Astrocyte (in vitro differentiated cells and primary cell): ENCODE measurements around the gene REEP6. TPM values are rescaled to one million over a fixed set of nuclear protein-coding genes. Genes with fewer than 3 reads are reported as not detected.
"Not testable (repeated sequence)": the region's sequence is repeated elsewhere in the genome, so short reads cannot be mapped to it uniquely, and the experiment has no call there.

Source experiments
- DNase-seq: peaks from one replicate; pipeline ENCODE4 v3.0.0-alpha.2; 2010; ENCODE audit warnings: low read depth
- FAIRE-seq: peaks from 2 replicates; lab custom pipeline; 2011; peaks lifted over from hg19 to GRCh38; lab: Jason Lieb, UNC
- H2AFZ ChIP-seq: 2 replicates; pipeline ENCODE4 v1.6.0; 2012; ENCODE audit warnings: low read depth, low read length, inconsistent platforms
- H3K27ac ChIP-seq: 2 replicates; pipeline ENCODE4 v1.5.1; 2011; ENCODE audit warnings: low read depth, low read length, inconsistent platforms
- H3K27me3 ChIP-seq: 2 replicates; pipeline ENCODE4 v1.6.0; 2011; ENCODE audit warnings: low read length, inconsistent platforms; ENCODE audit not compliant: insufficient read depth
- H3K36me3 ChIP-seq: 2 replicates; pipeline ENCODE4 v1.5.1; 2011; ENCODE audit warnings: low read length, inconsistent platforms; ENCODE audit not compliant: insufficient read depth
- H3K4me1 ChIP-seq: 2 replicates; pipeline ENCODE4 v1.5.1; 2011; ENCODE audit warnings: low read length, inconsistent platforms; ENCODE audit not compliant: insufficient read depth
- H3K4me2 ChIP-seq: 2 replicates; pipeline ENCODE4 v1.6.0; 2012; ENCODE audit warnings: low read length, inconsistent platforms
- H3K4me3 ChIP-seq: 2 replicates; pipeline ENCODE4 v1.5.1; 2011; ENCODE audit warnings: low read depth, mild to moderate bottlenecking, low read length, inconsistent platforms; ENCODE audit not compliant: insufficient read depth
- H3K79me2 ChIP-seq: 2 replicates; pipeline ENCODE4 v1.6.0; 2012; ENCODE audit warnings: mild to moderate bottlenecking, low read length, inconsistent platforms; ENCODE audit not compliant: insufficient read depth
- H3K9ac ChIP-seq: 2 replicates; pipeline ENCODE4 v1.6.0; 2012; ENCODE audit warnings: mild to moderate bottlenecking, low read length, inconsistent platforms
- H3K9me3 ChIP-seq: 2 replicates; pipeline ENCODE4 v1.5.1; 2012; ENCODE audit warnings: low read depth, mild to moderate bottlenecking, low read length, inconsistent platforms; ENCODE audit not compliant: insufficient read depth
- H4K20me1 ChIP-seq: 2 replicates; pipeline ENCODE4 v1.6.0; 2012; ENCODE audit warnings: low read length, inconsistent platforms; ENCODE audit not compliant: insufficient read depth
- H3K27ac Mint-ChIP-seq: one replicate; pipeline ENCODE4 v1.8.0; 2021; ENCODE audit warnings: mild to moderate bottlenecking, mixed read lengths; ENCODE audit not compliant: unreplicated experiment
- H3K27me3 Mint-ChIP-seq: one replicate; pipeline ENCODE4 v1.8.0; 2021; ENCODE audit warnings: low read depth, mixed read lengths; ENCODE audit not compliant: unreplicated experiment
- H3K36me3 Mint-ChIP-seq: one replicate; pipeline ENCODE4 v1.8.0; 2021; ENCODE audit warnings: low read depth, mixed read lengths; ENCODE audit not compliant: unreplicated experiment
- H3K4me1 Mint-ChIP-seq: one replicate; pipeline ENCODE4 v1.8.0; 2021; ENCODE audit warnings: low read depth, mixed read lengths; ENCODE audit not compliant: unreplicated experiment
- H3K4me3 Mint-ChIP-seq: one replicate; pipeline ENCODE4 v1.8.0; 2021; ENCODE audit warnings: mild to moderate bottlenecking, moderate library complexity, mixed read lengths; ENCODE audit not compliant: unreplicated experiment
- H3K9me3 Mint-ChIP-seq: one replicate; pipeline ENCODE4 v1.8.0; 2021; ENCODE audit warnings: mild to moderate bottlenecking, mixed read lengths; ENCODE audit not compliant: unreplicated experiment
- CTCF ChIP-seq: IDR thresholded peaks from 2 replicates; pipeline ENCODE4 v1.5.1; 2011; ENCODE audit warnings: low read depth, mild to moderate bottlenecking, inconsistent platforms, low read length, moderate library complexity; ENCODE audit not compliant: insufficient read depth
- EZH2 ChIP-seq: IDR thresholded peaks from 2 replicates; pipeline ENCODE4 v1.6.1; 2012; ENCODE audit warnings: mild to moderate bottlenecking, low read length, inconsistent platforms; ENCODE audit not compliant: insufficient read depth
- total RNA-seq: library from RNA; stranded (reverse); gene quantifications from 2 replicates; pipeline ENCODE4 v1.2.1, GENCODE V29; 2021

The REEP6 gene
- total RNA-seq, 1 donor from 2014 or later = 5.7 TPM

DNA sequence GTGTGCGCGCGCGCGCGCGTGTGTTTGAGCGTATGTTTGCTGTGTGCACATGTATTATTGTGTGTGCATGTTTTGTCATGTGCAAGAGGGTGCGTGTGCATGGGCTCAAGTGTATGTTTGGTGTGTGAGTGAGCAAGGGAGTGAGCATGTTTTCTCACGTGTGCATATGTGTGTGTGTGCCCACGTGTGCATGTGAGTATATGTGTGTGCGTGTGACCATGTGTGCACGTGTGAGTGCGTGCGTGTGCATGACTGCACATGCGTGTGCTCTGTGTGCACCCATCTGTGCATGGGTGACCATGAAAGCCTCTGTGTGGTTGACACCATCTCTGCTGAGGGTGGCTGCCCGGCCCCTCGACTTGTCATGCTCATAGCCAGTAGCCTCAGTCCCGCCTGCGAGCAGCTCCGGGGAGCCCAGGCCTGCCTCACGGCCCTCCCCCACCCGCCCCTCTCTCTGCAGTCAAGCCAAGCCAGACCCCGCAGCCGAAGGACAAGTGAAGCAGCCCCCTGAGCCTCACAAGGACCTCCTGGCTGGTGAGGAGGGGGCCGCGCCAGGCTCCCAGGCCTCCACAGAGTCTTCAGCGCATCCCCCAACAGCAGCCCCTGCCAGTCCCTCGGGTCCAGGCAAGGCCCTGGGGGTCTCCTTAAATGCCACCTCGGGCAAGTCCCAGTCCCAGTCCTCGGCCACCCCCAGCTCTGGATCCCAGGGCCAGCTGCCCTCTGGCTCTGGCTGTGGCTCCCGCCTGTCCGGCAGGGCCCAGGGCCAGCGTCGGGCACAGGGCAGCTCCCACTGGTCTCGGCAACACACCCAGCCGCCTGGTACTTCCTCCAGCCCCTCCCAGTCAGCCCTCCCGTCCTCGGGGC lies 6.0 kb downstream of the REEP6 start:
- Histone ChIP-seq H3K36me3 (no peaks in the 10 kb centered on the region), H3K27me3 (no peaks in the 10 kb centered on the region), H3K79me2 (no peaks in the 10 kb centered on the region), H3K4me1 (no peaks in the 10 kb centered on the region), H3K9ac (no peak overlapping the region), H4K20me1 (no peaks in the 10 kb centered on the region), H3K27ac (no peak overlapping the region), H2AFZ (no peak overlapping the region), H3K4me3 (no peak overlapping the region), H3K4me2 (no peak overlapping the region), H3K9me3 (no peaks in the 10 kb centered on the region)
- peaks cover 14% of the 10 kb centered on the region for H3K27me3 Mint-ChIP-seq
- no peak overlapping the region for H3K27ac Mint-ChIP-seq
- H3K9me3 Mint-ChIP-seq = no peaks in the 10 kb centered on the region
- H3K4me1 Mint-ChIP-seq = no peaks in the 10 kb centered on the region
- TF ChIP-seq CTCF = no peak
- TF ChIP-seq EZH2 = no peak
- peak overlapping the region; percentile 6 for H3K4me3 Mint-ChIP-seq
- DNase-seq (no peak), FAIRE-seq (no peak)
- no peaks in the 10 kb centered on the region for H3K36me3 Mint-ChIP-seq

DNA sequence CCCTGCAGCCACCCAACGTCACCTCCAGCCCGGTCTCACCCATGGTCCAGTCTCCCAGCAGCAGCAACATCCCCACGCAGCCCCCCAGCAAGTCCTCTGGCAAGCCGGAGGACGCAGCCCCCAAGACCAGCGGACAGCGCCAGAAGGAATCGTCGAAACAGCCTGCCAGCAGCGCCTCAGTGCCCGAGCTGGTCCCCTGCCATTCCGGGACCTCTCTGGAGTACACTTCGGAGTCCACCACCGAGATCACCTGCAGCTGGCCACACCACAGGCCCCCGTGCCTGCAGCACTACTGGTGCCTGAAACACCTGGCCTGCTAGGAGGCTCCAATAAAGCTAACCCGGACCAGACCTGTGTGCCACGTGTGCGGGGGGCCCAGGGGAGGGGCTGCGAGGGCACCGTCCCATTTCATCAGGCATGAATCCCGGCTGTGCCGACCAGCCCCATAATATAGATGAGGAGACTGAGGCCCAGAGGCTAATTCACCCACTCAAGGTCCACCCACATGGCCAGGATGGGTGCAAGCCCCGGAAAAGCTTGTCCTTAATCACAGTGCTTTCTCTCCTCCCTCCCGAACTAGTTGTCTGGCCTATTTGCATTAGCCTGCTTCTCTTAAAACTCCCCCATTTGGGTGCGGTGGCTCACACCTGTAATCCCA lies 6.7 kb downstream of the REEP6 start:
- TF ChIP-seq EZH2 (no peak), CTCF (no peak)
- Histone ChIP-seq H3K36me3 (no peaks in the 10 kb centered on the region), H3K9me3 (no peaks in the 10 kb centered on the region), H4K20me1 (no peaks in the 10 kb centered on the region), H2AFZ (no peak overlapping the region), H3K9ac (no peak overlapping the region), H3K27me3 (peaks cover 1% of the 10 kb centered on the region), H3K4me2 (no peak overlapping the region), H3K27ac (no peak overlapping the region), H3K4me1 (no peaks in the 10 kb centered on the region), H3K4me3 (no peak overlapping the region), H3K79me2 (no peaks in the 10 kb centered on the region)
- DNase-seq = no peak
- Mint-ChIP-seq H3K9me3 (no peaks in the 10 kb centered on the region), H3K27ac (no peak overlapping the region), H3K36me3 (no peaks in the 10 kb centered on the region), H3K4me3 (peak overlapping the region; percentile 6), H3K4me1 (no peaks in the 10 kb centered on the region), H3K27me3 (peaks cover 15% of the 10 kb centered on the region)
- no peak for FAIRE-seq

DNA sequence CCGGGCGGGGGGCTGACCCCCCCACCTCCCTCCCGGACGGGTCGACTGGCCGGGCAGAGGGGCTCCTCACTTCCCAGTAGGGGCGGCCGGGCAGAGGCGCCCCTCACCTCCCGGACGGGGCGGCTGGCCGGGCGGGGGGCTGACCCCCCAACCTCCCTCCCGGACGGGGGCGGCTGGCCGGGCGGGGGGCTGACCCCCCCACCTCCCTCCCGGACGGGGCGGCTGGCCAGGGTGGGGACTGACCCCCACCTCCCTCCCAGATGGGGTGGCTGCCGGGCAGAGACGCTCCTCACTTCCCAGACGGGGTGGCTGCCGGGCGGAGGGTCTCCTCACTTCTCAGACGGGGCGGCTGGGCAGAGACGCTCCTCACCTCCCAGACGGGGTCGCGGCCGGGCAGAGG lies 8.2 kb downstream of the REEP6 start:
- H4K20me1 ChIP-seq, H3K9me3 Mint-ChIP-seq, H2AFZ ChIP-seq, H3K27ac ChIP-seq, H3K4me3 ChIP-seq, DNase-seq, H3K27ac Mint-ChIP-seq, H3K9me3 ChIP-seq, H3K4me3 Mint-ChIP-seq, H3K4me1 Mint-ChIP-seq, H3K36me3 Mint-ChIP-seq, FAIRE-seq, H3K4me1 ChIP-seq, H3K36me3 ChIP-seq, H3K4me2 ChIP-seq, H3K9ac ChIP-seq, H3K79me2 ChIP-seq: not testable (repeated sequence)
- H3K27me3 ChIP-seq = peaks cover 15% of the 10 kb centered on the region
- peaks cover 16% of the 10 kb centered on the region for H3K27me3 Mint-ChIP-seq
